ENCODE measurements around the gene RHOG. TPM values are rescaled to one million over a fixed set of nuclear protein-coding genes. Genes with fewer than 3 reads are reported as not detected.

The RHOG gene
- total RNA-seq, 1 donor from 2014 or later = 40.8 TPM

Other genes starting within 250 kb of the RHOG start
- not detected for gene ART5, start 199.0 kb downstream of the RHOG start, total RNA-seq
- not detected for gene ART1, start 195.8 kb downstream of the RHOG start, total RNA-seq
- 2.4 TPM for gene CHRNA10, start 169.6 kb downstream of the RHOG start, total RNA-seq
- 137 TPM for gene NUP98, start 43.4 kb downstream of the RHOG start, total RNA-seq
- gene PGAP2, start 32.4 kb downstream of the RHOG start, total RNA-seq = 49.1 TPM
- gene STIM1, start 14.7 kb upstream of the RHOG start, total RNA-seq = 71.5 TPM

All from ureter (tissue), 1 donor.